H9 (cell line): Measurements from ENCODE around the gene PHLPP2. TPM values are rescaled to one million over a fixed set of nuclear protein-coding genes. Genes with fewer than 3 reads are reported as not detected.

ENCODE experiments used
- DNase-seq: peaks from one replicate; pipeline ENCODE4 v3.0.0-alpha.2; 2017
- H2AFZ ChIP-seq: one replicate; pipeline ENCODE4 v1.6.1; 2013; ENCODE audit warnings: mild to moderate bottlenecking, low read length, control low read depth, moderate library complexity
- H2AK5ac ChIP-seq: 2 replicates; pipeline ENCODE4 v1.6.1; 2013; ENCODE audit warnings: low read length, control low read depth, mixed read lengths; ENCODE audit not compliant: insufficient read length
- H2BK120ac ChIP-seq: one replicate; pipeline ENCODE4 v1.6.1; 2013; ENCODE audit warnings: low read depth, mild to moderate bottlenecking, low read length, control low read depth, inconsistent platforms; ENCODE audit not compliant: poor library complexity, severe bottlenecking
- H2BK12ac ChIP-seq: 2 replicates; pipeline ENCODE4 v1.6.1; 2013; ENCODE audit warnings: low read length, control low read depth, mixed read lengths, low read depth; ENCODE audit not compliant: insufficient read length
- H2BK15ac ChIP-seq: 2 replicates; pipeline ENCODE4 v1.6.1; 2013; ENCODE audit warnings: low read depth, low read length, control low read depth
- H2BK20ac ChIP-seq: one replicate; pipeline ENCODE4 v1.6.1; 2013; ENCODE audit warnings: low read depth, mild to moderate bottlenecking, low read length, control low read depth, inconsistent platforms; ENCODE audit not compliant: poor library complexity, severe bottlenecking
- H2BK5ac ChIP-seq: 2 replicates; pipeline ENCODE4 v1.6.1; 2013; ENCODE audit warnings: low read length, control low read depth, mixed read lengths; ENCODE audit not compliant: insufficient read length
- H3K14ac ChIP-seq: 2 replicates; pipeline ENCODE4 v1.6.1; 2013; ENCODE audit warnings: low read length, control low read depth; ENCODE audit not compliant: insufficient read depth
- H3K18ac ChIP-seq: 2 replicates; pipeline ENCODE4 v1.6.1; 2013; ENCODE audit warnings: low read depth, mild to moderate bottlenecking, mixed read lengths, low read length, control low read depth; ENCODE audit not compliant: insufficient read length
- H3K23ac ChIP-seq: 2 replicates; pipeline ENCODE4 v1.6.1; 2013; ENCODE audit warnings: low read length, control low read depth, mixed read lengths, low read depth; ENCODE audit not compliant: insufficient read length
- H3K23me2 ChIP-seq: 2 replicates; pipeline ENCODE4 v1.6.1; 2013; ENCODE audit warnings: low read depth, mild to moderate bottlenecking, mixed read lengths, low read length, control low read depth; ENCODE audit not compliant: insufficient read length, poor library complexity, severe bottlenecking
- H3K27ac ChIP-seq: 2 replicates; pipeline ENCODE4 v1.5.1; 2013; ENCODE audit warnings: low read length, control low read depth, mixed read lengths, low read depth; ENCODE audit not compliant: insufficient read length
- H3K27me3 ChIP-seq: 2 replicates; pipeline ENCODE4 v1.6.1; 2013; ENCODE audit warnings: low read length, control low read depth, inconsistent platforms; ENCODE audit not compliant: insufficient read depth
- H3K4ac ChIP-seq: 2 replicates; pipeline ENCODE4 v1.6.1; 2013; ENCODE audit warnings: low read depth, mild to moderate bottlenecking, control low read depth, inconsistent platforms, low read length, moderate library complexity
- H3K4me1 ChIP-seq: 2 replicates; pipeline ENCODE4 v1.6.1; 2013; ENCODE audit warnings: low read length, control low read depth, inconsistent platforms; ENCODE audit not compliant: insufficient read depth
- H3K4me2 ChIP-seq: 2 replicates; pipeline ENCODE4 v1.6.1; 2013; ENCODE audit warnings: low read length, control low read depth, mixed read lengths; ENCODE audit not compliant: insufficient read length, insufficient read depth
- H3K56ac ChIP-seq: 2 replicates; pipeline ENCODE4 v1.6.1; 2013; ENCODE audit warnings: low read depth, mild to moderate bottlenecking, mixed read lengths, low read length, control low read depth; ENCODE audit not compliant: insufficient read length
- H3K79me1 ChIP-seq: 2 replicates; pipeline ENCODE4 v1.6.1; 2013; ENCODE audit warnings: low read depth, mild to moderate bottlenecking, moderate library complexity, low read length, control low read depth, inconsistent platforms; ENCODE audit not compliant: insufficient read depth, poor library complexity, severe bottlenecking
- H3K79me2 ChIP-seq: 2 replicates; pipeline ENCODE4 v1.6.1; 2013; ENCODE audit warnings: low read length, control low read depth, inconsistent platforms; ENCODE audit not compliant: insufficient read depth
- H3K9ac ChIP-seq: 2 replicates; pipeline ENCODE4 v1.6.1; 2013; ENCODE audit warnings: low read length, control low read depth, mixed read lengths; ENCODE audit not compliant: insufficient read length; ENCODE audit errors: extremely low read depth
- H3K9me3 ChIP-seq: one replicate; pipeline ENCODE4 v1.6.1; 2013; ENCODE audit warnings: low read depth, low read length, inconsistent platforms; ENCODE audit not compliant: control insufficient read depth
- H3T11ph ChIP-seq: one replicate; pipeline ENCODE4 v1.6.1; 2013; ENCODE audit warnings: mild to moderate bottlenecking, low read length, control low read depth, inconsistent platforms
- H4K20me1 ChIP-seq: one replicate; pipeline ENCODE4 v1.6.1; 2013; ENCODE audit not compliant: control insufficient read depth, insufficient read length, insufficient read depth
- H4K5ac ChIP-seq: 2 replicates; pipeline ENCODE4 v1.6.1; 2013; ENCODE audit warnings: low read depth, mild to moderate bottlenecking, mixed read lengths, low read length, control low read depth; ENCODE audit not compliant: insufficient read length
- H4K8ac ChIP-seq: replicated peaks from 2 replicates; pipeline ENCODE4 v1.6.1; 2013; ENCODE audit warnings: low read length, control low read depth, mixed read lengths, low read depth; ENCODE audit not compliant: insufficient read length
- H4K91ac ChIP-seq: 2 replicates; pipeline ENCODE4 v1.6.1; 2013; ENCODE audit warnings: low read depth, mild to moderate bottlenecking, moderate library complexity, mixed read lengths, low read length, control low read depth; ENCODE audit not compliant: insufficient read length
- H3K27ac Mint-ChIP-seq, 3 experiments: 2 replicates in 2 of 3; 3 replicates in 1 of 3; pipeline ENCODE4 v1.8.0; 2020 to 2021; ENCODE audit warnings: mixed read lengths in 3 of 3, mild to moderate bottlenecking in 1 of 3, moderate library complexity in 1 of 3
- H3K27me3 Mint-ChIP-seq: 2 replicates; pipeline ENCODE4 v1.8.0; 2021; ENCODE audit warnings: low read depth, mild to moderate bottlenecking, moderate library complexity, mixed read lengths
- H3K36me3 Mint-ChIP-seq, 3 experiments: 2 replicates in 2 of 3; 3 replicates in 1 of 3; pipeline ENCODE4 v1.8.0; 2020 to 2021; ENCODE audit warnings: low read depth in 3 of 3, mixed read lengths in 3 of 3; ENCODE audit not compliant: insufficient read depth in 1 of 3
- H3K4me1 Mint-ChIP-seq, 2 experiments: 2 replicates each; pipeline ENCODE4 v1.8.0; 2020; ENCODE audit warnings: mixed read lengths in 2 of 2
- H3K4me3 Mint-ChIP-seq, 2 experiments: 2 replicates in 1 of 2; 3 replicates in 1 of 2; pipeline ENCODE4 v1.8.0; 2020 to 2021; ENCODE audit warnings: mild to moderate bottlenecking in 2 of 2, mixed read lengths in 2 of 2, moderate library complexity in 1 of 2
- H3K9me3 Mint-ChIP-seq, 2 experiments: 2 replicates in 1 of 2; 3 replicates in 1 of 2; pipeline ENCODE4 v1.8.0; 2020; ENCODE audit warnings: mild to moderate bottlenecking in 2 of 2, mixed read lengths in 2 of 2, moderate library complexity in 1 of 2
- CTCF ChIP-seq: fragments of 200-600 bp; sonication (generic); conservative IDR thresholded peaks from 3 replicates; pipeline ENCODE4 v1.8.0; 2021; ENCODE audit warnings: antibody characterized with exemption, mild to moderate bottlenecking
- WGBS: extraction: QIAGEN DNeasy Blood & Tissue Kit; methylation state at CpG from one replicate; pipeline ENCODE4 v1.1.7; 2013; ENCODE audit warnings: missing lambda C conversion rate, low lambda C conversion rate, mixed read lengths; ENCODE audit not compliant: insufficient read length; ENCODE audit errors: extremely low coverage; 5-methylcytosine and 5-hydroxymethylcytosine counted together
- total RNA-seq: library from RNA; stranded (reverse); gene quantifications from 2 replicates; pipeline ENCODE4 v1.2.1, GENCODE V29; 2021

PHLPP2 gene
- total RNA-seq, 1 experiment from 2014 or later, result 23.2 TPM

- Histone ChIP-seq H3K23ac (no peak overlapping the region), H3K14ac (no peak overlapping the region), H3K9me3 (no peaks in the 10 kb centered on the region), H3K27ac (no peak overlapping the region), H3K4me2 (no peak overlapping the region), H3K18ac (no peak overlapping the region), H2AK5ac (no peak overlapping the region), H3T11ph (no peak overlapping the region), H2BK15ac (no peak overlapping the region), H4K5ac (no peak overlapping the region), H3K79me1 (no peaks in the 10 kb centered on the region), H4K8ac (no peak overlapping the region), H2AFZ (no peak overlapping the region), H2BK20ac (no peak overlapping the region), H2BK120ac (no peak overlapping the region), H4K20me1 (no peaks in the 10 kb centered on the region), H2BK12ac (no peak overlapping the region), H3K79me2 (no peaks in the 10 kb centered on the region), H3K23me2 (no peaks in the 10 kb centered on the region), H3K4ac (no peak overlapping the region), H4K91ac (no peak overlapping the region), H3K9ac (no peak overlapping the region), H2BK5ac (no peak overlapping the region), H3K56ac (no peak overlapping the region), H3K27me3 (no peaks in the 10 kb centered on the region), H3K4me1 (no peaks in the 10 kb centered on the region)
- no peaks in the 10 kb centered on the region for H3K4me1 Mint-ChIP-seq
- no CpG with 5 or more reads among the region's 5 CpGs for WGBS
- 0 out of 7 replicates have a peak overlapping the region, but pooled peaks of 1 of the 3 experiments have one; percentile 70 for H3K27ac Mint-ChIP-seq
- no peaks in the 10 kb centered on the region for H3K9me3 Mint-ChIP-seq
- H3K36me3 Mint-ChIP-seq, result peaks cover 15 to 79% (median 45%) of the 10 kb centered on the region in 3 experiments
- no peak for TF ChIP-seq CTCF
- DNase-seq, result no peak
- no peak overlapping the region for H3K4me3 Mint-ChIP-seq
- H3K27me3 Mint-ChIP-seq, result no peaks in the 10 kb centered on the region
Measured at GRCh38 chr16:71676236-71676635, 48.3 kb downstream of the PHLPP2 start.
